ENCODE results near the gene GDPD3.

GDPD3 gene

DNA sequence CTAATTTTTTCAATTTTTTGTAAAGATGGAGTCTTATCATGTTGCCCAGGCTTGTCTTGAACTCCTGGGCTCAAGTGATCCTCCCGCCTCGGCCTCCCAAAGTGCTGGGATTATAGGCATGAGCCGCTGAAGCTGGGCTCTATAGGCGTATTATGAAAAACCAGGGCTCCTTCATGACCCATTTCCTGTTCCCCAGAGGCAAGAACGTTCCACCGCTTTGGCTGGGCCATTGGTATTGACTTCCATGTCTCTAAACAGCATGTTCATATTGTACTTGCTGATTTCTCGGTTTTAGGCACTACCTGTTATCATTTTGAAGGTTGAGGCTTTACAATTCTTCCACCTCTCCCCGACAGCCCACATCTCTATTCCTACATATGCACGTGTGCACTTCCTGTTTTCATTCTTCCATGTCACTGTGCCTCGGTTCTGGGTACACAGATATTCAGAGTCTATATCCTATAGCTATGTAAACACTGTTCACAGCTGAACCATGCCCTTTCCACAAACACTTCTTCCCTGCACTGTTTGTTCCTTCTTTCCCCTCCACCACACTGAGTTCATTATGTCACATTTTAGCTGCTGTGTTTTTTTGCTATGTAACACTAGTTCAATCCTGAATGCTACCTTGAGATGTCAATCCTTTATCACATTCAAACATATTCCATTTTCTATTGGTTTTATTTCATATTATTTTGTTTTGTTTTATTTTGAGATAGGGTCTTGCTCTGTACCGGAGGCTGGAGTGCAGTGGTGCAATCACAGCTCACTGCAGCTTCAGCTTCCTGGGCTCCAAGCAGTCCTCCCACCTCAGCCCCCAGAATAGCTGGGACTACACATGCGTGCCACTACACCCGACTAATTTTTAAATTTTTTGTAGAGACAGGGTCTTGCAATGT lies 26.5 kb upstream of the GDPD3 start:
- Histone ChIP-seq H3K4me1 (no peaks in the 10 kb centered on the region), H3K27me3 (ENCODE audit: control insufficient read depth, insufficient read depth, low read length) (no peaks in the 10 kb centered on the region), H3K27ac (no peak overlapping the region), H3K4me2 (ENCODE audit: low read length) (no peak overlapping the region), H3K4me3 (ENCODE audit: low read depth, low read length) (no peak overlapping the region), H2AFZ (peak overlapping the region; percentile 33), H3K36me3 (ENCODE audit: control insufficient read depth, insufficient read depth, low read length) (no peaks in the 10 kb centered on the region), H3K79me2 (no peaks in the 10 kb centered on the region), H3K9ac (no peak overlapping the region), H3K9me3 (ENCODE audit: control insufficient read depth, low read length) (no peaks in the 10 kb centered on the region)
- TF ChIP-seq CTCF (IDR thresholded peaks at IDR 0.05) = no peak

DNA sequence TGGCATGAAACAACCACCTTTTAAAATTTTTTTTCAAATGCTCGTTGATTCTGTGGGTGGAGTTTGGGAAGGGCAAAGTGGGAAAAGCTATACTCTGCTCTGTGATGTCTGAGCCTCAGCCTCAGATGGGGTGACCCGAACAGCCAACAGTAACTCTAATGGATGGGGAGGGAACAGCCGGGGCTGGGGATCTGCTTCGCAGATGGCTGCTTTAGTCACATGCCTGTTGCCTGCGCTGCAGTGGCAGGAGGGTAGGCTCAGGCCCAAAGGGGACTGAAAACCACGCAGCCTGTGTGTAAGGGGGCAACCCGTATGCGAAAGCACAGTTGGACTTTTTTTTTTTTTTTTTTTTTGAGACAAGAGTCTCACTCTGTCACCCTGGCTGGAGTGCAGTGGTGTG lies 24.6 kb upstream of the GDPD3 start:
- TF ChIP-seq CTCF (IDR thresholded peaks at IDR 0.05) = no peak
- no peaks in the 10 kb centered on the region for H3K4me1 ChIP-seq
- no peaks in the 10 kb centered on the region for H3K36me3 ChIP-seq (ENCODE audit: control insufficient read depth, insufficient read depth, low read length)
- no peak overlapping the region for H3K27ac ChIP-seq
- H3K4me2 ChIP-seq (ENCODE audit: low read length) = no peak overlapping the region
- no peaks in the 10 kb centered on the region for H3K9me3 ChIP-seq (ENCODE audit: control insufficient read depth, low read length)
- no peaks in the 10 kb centered on the region for H3K79me2 ChIP-seq
- H3K9ac ChIP-seq = no peak overlapping the region
- H3K27me3 ChIP-seq (ENCODE audit: control insufficient read depth, insufficient read depth, low read length) = no peaks in the 10 kb centered on the region
- no peak overlapping the region for H2AFZ ChIP-seq
- H3K4me3 ChIP-seq (ENCODE audit: low read depth, low read length) = no peak overlapping the region

DNA sequence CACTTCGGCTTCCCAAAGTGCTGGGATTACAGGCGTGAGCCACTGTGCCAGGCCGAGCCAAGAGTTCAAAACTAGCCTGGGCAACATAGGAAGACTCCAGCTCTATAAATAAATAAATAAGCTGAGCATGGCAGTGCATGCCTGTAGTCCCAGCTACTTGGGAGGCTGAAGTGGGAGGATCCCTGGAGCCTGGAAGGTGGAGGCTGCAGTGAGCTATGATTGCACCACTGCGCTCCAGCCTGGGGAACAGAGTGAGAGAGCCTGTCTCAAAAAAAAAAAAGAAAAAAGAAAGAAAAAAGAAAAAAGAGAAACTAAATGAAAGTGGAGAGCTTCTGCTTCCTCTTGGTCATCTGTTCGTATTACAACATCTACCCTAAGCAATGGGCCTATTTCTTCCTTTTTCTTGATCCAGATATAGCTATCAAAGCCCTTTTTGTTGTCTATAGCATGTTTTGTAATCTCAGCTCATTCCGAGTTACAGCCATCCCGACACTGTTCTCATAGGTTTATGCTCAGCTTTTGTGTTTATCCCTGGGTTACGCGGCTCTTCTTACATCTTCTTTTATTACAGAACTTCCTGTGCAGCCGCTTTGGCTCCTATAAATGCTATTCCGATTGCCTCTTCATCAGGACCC lies 23.8 kb upstream of the GDPD3 start:
- no peak overlapping the region for H2AFZ ChIP-seq
- no peak overlapping the region for H3K9ac ChIP-seq
- H3K9me3 ChIP-seq (ENCODE audit: control insufficient read depth, low read length) = no peaks in the 10 kb centered on the region
- H3K4me1 ChIP-seq = no peaks in the 10 kb centered on the region
- TF ChIP-seq CTCF (IDR thresholded peaks at IDR 0.05) = no peak
- H3K4me3 ChIP-seq (ENCODE audit: low read depth, low read length) = no peak overlapping the region
- no peaks in the 10 kb centered on the region for H3K79me2 ChIP-seq
- H3K4me2 ChIP-seq (ENCODE audit: low read length) = no peak overlapping the region
- no peaks in the 10 kb centered on the region for H3K27me3 ChIP-seq (ENCODE audit: control insufficient read depth, insufficient read depth, low read length)
- H3K36me3 ChIP-seq (ENCODE audit: control insufficient read depth, insufficient read depth, low read length) = no peaks in the 10 kb centered on the region
- no peak overlapping the region for H3K27ac ChIP-seq

DNA sequence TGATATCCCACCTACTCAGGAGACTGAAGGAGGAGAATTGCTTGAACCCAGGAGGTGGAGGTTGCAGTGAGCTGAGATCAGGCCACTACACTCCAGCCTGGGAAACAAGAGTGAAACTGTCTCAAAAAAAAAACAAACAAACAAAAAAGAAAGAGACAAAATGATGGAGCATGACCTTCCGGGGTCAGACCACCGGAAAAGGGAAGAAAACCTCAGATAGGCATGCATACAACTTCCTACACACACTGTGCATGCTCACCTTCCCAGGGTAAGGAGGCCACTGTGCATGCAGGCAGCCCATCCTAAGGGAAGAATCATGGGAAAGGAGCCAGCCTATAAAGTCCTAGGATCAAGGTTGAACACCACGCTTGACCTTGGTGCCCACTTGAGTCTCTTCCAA lies 19.3 kb upstream of the GDPD3 start:
- Histone ChIP-seq H3K4me2 (ENCODE audit: low read length) (no peak overlapping the region), H3K4me3 (ENCODE audit: low read depth, low read length) (no peak overlapping the region), H3K4me1 (no peaks in the 10 kb centered on the region), H3K27ac (no peak overlapping the region), H3K9ac (no peak overlapping the region), H3K36me3 (ENCODE audit: control insufficient read depth, insufficient read depth, low read length) (no peaks in the 10 kb centered on the region), H3K9me3 (ENCODE audit: control insufficient read depth, low read length) (no peaks in the 10 kb centered on the region), H2AFZ (no peak overlapping the region), H3K79me2 (no peaks in the 10 kb centered on the region), H3K27me3 (ENCODE audit: control insufficient read depth, insufficient read depth, low read length) (no peaks in the 10 kb centered on the region)
- no peak for TF ChIP-seq CTCF (IDR thresholded peaks at IDR 0.05)

Measured in parathyroid adenoma (tissue), 2 donors.